ENCODE data around the gene AGFG2.

AGFG2 gene

DNA sequence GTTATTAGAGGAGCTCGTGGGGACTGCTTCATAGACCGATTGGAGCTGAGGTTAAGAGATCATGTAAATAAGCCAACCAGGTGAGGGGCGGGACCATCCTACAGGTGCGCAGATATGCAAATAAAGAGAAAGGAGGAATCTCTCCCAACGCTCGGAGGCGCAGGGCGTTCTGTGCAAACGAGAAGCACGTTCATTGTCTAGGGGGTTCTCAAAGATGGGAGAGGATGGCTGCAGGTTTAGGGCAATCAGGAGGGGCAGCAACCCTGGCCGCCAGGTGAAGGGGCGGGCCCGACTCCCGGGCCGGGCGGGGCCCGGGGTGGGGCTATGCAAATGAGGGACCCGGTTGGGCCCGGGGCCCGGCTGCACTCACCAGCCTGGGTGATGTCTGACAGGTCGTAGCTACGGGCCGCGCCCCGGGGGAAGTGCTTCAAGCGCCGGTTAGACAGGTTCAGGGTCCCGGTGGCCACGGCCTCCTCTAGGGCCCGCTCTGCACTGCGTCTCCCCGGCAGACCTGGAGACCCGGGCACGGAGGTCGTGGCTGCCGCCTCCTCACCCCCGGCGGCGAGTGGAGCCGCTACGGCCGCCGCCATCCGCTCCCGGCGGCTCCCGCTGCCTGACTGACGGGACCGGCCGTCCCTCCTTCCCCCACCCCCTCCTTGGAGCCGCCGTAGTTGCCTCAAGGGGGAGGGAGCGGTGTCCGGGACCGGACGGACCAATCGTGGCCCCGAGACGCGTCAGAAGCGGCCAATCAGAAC lies 46.7 kb downstream of the AGFG2 start, which contains the start of gene LRCH4:
Gene LRCH4, minus strand, starts transcription at position 619 of the 755 bp plus-strand sequence. Its CDS starts 29 bp downstream, at position 590.
- no peak for DNase-seq (ENCODE audit: low read depth, low spot score)

DNA sequence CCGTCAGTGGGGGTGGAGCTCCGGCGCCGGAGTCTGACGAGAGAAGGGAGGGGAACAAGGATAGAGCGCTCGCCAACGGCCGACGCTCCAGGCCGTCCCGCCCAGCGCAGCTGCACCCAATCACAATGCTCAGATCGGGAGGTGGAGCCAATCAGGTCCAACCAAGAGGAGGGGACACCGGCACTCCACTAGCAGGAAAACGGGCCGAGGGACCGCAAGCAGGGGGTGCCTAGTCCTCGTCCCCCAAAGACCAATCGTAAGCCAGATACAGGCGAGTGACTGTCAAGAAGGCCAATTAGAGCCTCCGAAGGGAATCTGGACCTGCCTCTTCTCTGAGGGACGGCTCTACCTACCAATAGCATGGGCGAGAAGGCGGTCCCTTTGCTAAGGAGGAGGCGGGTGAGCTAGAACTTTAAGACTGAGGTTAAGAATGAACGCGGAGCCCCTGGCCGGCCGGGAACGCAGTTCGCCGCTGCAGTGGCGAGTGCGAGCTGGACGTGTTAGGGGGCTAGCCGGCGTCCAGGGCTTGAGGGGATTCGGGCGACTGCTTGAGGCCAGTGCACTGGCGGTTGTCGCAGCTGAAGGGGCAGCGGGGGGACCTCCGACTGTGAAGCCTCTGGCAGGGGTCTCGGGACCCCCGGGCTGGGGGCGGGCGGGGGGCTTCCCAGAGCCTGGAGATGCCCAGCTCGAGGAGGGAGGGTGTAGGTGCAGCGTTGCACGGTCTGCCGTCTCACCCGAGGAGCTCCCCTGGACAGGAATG lies 47.4 kb downstream of the AGFG2 start, which contains the start of gene FBXO24:
Gene FBXO24, plus strand, starts transcription at position 63 of the 760 bp plus-strand sequence. Its CDS starts 298 bp downstream, at position 361.
- peak; percentile 100 for DNase-seq (ENCODE audit: low read depth, low spot score)

DNA sequence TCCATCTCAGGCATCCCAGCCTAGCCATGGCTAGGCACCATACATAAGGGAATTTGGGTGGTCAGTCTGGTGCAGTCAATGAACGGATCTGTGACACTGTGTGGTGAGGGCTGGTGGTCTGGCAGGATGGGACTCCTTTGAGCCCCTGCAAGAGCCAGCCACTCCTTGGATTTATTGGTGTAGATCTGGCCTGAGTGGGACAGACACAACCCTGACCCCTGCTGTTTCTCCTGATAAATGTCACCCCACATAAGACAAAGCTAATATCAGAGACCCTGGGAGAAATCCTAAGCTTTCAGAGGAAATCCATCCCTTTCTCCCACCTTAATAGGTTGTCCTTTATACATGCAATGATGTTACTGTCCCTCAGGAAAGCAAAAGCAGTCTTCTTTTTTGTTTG lies 49.4 kb downstream of the AGFG2 start:
- DNase-seq (ENCODE audit: low read depth, low spot score) = no peak

DNA sequence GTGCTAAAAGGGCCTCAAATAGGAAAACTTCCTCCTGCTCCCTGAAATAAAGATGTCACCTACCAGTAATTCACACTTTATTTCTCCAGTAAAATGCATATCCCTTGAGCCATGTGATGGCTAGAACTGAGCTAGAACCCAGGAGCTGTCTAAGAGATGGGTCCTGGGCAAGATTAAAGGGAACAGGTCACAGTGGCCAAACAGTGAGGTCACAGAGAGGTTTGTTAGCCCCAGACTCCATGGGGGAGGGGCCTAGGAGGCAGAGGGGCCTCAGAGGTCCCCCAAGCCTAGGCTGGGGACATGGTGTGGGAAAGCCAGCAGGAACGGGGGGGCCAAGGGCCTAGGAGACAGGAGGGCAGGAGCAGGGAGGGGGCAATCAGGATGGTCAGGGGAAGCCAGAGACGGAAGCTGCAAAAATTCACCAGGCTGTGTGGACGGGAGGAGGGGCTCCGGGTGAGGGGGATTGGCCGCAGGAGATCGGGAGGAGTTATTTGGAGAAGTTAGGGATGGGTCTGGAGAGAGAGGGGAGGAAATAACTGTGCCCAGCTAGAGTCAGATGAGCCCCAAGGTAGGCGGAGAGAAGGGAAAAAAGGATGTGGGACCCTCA lies 50.4 kb downstream of the AGFG2 start:
- no peak for DNase-seq (ENCODE audit: low read depth, low spot score)

DNA sequence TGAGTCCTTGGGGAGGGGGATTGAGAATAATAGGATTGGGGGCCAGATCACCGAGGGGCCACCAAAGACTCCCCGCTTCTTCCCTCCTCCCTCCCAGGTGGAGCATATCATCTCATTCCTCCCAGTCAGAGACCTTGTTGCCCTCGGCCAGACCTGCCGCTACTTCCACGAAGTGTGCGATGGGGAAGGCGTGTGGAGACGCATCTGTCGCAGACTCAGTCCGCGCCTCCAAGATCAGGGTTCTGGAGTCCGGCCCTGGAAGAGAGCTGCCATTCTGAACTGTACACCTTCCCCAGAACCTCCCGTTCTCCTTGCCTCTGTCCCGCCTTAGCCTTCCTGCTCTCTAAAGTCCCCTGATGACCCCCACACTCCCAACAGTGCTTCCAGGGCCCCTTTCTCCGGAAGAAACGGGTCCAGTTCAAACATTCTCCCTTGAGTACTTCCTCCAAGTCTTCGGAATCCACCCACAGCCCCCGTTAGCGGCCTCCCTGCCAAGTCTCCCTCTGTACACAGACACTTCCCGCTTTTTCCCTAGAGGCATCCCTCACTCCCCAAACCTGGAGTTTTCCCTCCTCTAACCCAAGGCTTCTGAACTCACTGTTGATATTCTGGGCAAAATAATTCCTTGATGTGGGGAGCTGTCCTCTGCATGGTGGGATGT lies 51.2 kb downstream of the AGFG2 start:
- DNase-seq (ENCODE audit: low read depth, low spot score) = no peak

DNA sequence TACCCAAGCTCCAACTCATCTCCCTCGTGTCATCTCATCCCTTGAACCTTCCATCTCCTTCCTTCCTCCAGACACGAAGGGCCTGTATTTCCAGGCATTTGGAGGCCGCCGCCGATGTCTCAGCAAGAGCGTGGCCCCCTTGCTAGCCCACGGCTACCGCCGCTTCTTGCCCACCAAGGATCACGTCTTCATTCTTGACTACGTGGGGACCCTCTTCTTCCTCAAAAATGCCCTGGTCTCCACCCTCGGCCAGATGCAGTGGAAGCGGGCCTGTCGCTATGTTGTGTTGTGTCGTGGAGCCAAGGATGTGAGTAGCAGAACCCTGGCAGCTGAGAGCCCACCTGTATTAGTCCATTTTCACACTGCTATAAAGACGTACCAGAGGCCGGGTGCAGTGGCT lies 52.6 kb downstream of the AGFG2 start:
- DNase-seq (ENCODE audit: low read depth, low spot score) = no peak

DNA sequence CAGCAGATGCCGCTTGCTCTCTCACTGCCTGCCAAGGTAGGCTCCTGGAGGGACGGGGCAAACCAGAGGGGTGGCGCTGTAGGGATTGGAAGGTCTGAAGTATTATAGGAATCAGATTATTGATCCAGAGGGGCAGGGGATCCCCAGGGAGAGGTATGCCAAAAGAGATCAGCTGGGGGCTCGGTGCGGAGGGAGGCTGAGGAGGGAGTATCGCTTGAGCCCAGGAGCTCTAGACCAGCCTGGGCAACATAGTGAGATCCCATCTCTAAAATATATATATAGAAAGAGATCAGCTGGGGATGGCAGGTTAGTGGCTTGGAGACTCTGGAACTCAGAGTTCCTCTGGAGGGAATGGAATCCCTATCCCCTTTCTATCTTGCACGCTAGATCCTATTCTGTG lies 56.2 kb downstream of the AGFG2 start:
- no peak for DNase-seq (ENCODE audit: low read depth, low spot score)

DNA sequence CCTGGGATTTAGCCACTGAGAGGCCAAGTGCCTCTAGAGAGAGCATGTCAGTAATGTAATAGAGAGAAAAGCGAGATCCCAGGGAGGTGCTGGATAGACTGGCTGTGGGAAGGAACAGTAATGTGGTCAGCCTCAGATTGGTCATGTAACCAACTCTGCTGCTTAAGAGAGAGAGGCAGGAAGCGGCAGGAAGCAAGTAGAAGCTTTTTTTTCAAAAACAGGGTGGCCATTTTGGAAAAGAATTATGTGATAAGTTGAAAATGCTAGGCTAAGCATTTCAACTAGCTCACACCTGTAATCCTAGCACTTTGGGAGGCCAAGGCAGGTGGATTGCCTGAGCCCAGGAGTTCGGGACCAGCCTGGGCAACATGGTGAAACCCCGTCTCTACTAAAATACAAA lies 59.4 kb downstream of the AGFG2 start:
- no peak for DNase-seq (ENCODE audit: low read depth, low spot score)

DNA sequence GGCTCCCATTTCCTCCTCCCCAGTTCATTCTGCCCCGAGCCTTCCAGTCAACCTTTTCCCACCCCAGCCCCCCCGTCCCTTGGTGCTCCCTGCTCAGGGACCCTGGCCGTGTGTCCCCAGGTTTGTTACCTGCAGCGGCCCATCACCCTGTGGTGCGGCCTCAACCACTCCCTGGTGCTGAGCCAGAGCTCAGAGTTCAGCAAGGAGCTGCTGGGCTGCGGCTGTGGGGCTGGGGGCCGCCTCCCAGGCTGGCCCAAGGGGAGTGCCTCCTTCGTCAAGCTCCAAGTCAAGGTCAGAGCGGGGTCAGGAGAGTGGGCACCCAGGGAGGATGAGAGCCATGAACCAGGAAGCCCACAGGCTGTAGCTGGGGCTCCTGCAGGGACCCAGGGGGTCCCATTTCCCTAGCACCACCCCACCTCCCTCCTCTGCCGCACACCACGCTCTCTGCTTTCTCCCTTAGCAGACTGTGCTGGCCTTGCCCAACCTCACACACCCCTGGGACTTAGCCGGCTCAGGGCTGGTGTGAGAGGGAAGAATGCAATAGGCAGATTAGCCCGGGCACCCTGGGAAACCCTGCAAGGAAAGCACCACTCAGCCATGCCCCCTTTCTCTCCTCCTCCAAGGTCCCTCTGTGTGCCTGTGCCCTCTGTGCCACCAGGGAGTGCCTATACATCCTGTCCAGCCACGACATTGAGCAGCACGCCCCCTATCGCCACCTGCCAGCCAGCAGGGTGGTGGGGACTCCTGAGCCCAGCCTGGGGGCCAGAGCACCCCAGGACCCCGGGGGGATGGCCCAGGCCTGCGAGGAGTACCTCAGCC lies 61.1 kb downstream of the AGFG2 start:
- no peak for DNase-seq (ENCODE audit: low read depth, low spot score)

DNA sequence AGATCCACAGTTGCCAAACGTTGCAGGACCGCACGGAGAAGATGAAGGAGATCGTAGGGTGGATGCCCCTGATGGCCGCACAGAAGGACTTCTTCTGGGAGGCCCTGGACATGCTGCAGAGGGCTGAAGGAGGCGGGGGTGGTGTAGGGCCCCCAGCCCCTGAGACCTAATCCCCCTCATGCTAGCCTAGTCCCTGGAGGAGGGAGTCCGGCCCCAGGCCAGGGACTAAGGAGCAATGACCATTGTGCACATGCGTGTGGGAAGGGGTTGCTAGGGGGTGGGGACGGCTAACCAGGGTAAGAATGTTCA lies 61.7 kb downstream of the AGFG2 start:
- no peak for DNase-seq (ENCODE audit: low read depth, low spot score)

DNA sequence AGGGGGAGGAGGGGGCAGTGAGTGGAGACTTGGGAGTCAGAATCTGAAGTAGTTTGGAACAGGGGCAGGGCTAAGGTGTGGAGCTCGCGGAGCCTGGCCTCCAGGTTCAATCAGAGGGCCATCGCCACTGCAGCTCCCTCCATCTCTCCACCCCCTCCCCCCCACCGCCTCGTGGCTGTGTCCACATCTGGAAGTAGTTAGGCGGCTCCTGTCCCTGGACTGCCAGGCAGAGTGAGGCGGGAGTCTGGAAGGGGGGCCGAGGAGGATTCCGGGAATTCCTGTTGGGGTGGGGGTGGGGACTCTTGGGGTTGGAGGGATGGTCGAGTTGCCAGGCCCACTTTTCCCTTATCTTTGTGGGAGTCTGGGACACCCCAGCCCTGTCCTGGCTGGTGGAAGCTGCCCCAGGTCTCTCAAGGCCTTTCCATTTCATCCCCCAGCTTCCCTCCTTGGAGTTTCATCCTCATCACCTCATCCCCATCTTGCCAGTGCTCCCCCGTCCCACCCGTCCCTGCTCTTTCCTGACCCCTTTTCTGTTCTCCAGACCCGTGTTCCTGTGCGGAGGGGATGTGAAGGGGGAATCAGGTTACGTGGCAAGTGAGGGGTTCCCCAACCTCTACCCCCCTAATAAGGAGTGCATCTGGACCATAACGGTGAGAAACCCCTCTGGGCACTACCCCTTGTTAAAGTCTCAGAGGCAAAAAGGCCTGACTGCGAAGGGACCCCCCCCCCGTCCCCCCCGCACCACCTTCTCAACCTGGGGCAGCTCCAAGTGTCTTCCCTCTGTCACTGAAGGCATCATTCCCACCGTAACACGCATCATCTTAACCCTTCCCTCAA lies 64.1 kb downstream of the AGFG2 start:
- no peak for DNase-seq (ENCODE audit: low read depth, low spot score)

DNA sequence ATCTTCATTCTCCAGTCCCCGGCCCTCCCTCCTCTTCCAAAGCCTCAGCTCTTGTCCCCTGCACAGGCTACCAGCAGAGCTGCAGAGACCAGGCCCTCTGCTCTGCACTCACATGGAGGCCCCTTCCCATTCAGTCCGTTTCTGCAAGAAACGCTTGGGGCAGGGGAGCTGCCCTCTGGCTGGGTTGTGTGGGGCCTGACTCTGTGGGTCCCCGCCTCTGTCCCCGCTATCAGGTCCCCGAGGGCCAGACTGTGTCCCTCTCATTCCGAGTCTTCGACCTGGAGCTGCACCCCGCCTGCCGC lies 64.7 kb downstream of the AGFG2 start:
- DNase-seq (ENCODE audit: low read depth, low spot score) = no peak

DNA sequence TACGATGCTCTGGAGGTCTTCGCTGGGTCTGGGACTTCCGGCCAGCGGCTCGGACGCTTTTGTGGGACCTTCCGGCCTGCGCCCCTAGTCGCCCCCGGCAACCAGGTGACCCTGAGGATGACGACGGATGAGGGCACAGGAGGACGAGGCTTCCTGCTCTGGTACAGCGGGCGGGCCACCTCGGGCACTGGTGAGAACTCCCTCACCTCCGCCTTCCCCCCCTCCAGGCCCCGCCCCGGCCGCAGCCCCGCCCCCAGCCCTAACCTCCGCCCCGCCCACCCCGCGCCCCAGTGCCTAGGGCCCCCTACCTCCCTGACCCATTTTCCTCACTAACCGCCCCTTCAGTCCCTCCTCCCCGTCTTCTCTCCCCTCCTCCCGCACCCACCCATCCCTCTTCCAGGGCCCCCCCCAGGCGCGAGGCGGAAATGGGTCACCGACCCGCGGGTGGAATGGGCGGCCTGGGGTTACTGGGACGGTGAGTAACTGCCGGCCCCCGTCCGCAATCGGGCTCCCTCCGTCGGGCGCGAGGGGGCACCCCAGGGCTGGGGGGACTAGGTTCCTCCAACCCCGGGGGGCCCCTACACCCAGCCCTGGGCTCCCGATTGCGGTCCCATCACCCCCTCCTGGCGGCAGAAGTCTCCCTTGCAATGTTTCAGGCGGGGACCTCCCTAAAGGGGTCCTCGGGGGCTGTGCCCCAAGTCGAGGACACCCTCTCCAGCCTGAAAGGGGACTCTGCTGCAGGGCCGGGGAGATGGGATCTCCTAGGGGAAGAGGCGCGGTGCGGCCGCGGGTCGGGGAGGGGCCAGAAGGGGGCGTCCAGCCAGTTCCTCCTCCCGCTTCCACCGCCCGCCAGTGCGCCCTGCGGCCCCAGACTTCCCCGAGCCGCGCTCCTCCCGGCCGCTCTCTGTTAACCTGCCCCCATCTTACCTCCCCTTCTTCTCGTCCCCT lies 65.3 kb downstream of the AGFG2 start:
- no peak for DNase-seq (ENCODE audit: low read depth, low spot score)

DNA sequence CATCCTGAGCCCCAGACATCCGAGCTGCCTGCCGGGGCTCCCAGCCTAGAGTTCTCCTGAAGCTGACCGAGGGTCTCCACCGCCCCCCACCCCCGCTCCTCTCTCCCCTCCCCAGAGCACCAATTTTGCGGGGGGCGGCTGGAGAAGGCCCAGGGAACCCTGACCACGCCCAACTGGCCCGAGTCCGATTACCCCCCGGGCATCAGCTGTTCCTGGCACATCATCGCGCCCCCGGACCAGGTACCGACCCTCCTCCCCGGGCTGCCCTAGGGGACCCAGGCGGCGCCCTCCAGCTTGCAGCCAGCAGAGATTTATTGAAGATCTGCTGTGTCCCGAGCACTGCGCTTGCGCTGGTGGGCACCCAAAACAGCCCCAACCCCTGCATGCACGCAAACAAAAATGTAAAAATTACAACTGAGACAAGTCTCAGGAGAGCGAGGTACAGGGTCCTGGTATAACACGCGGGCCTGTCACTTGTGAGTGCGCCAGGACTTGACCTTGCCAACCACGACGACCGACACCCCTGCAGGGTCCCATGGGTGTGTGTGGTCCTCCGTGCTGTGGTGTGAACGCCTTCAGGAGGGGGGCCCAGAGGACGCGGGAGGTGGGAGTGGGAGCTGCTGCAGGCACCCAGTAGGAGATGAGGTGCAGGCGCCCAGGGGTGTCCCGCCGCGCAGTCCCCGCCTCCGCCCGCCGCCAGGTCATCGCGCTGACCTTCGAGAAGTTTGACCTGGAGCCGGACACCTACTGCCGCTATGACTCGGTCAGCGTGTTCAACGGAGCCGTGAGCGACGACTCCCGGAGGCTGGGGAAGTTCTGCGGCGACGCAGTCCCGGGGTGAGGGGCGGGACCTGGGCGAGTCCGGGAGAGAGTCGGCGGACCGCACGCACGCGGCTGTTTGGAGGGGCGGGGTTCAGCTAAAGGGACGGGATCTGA lies 66.2 kb downstream of the AGFG2 start:
- DNase-seq (ENCODE audit: low read depth, low spot score) = no peak

DNA sequence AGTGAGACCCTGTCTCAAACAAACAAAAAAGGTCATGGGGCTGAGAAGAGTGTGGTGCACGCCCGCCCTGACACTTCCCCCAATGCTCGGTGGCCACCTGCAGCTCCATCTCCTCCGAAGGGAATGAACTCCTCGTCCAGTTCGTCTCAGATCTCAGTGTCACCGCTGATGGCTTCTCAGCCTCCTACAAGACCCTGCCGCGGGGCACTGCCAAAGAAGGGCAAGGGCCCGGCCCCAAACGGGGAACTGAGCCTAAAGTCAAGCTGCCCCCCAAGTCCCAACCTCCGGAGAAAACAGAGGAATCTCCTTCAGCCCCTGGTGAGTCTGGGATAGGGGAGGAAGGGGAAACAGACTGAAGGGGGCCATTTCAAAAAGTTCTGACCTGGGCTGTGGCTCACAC lies 67.3 kb downstream of the AGFG2 start:
- DNase-seq (ENCODE audit: low read depth, low spot score) = no peak

DNA sequence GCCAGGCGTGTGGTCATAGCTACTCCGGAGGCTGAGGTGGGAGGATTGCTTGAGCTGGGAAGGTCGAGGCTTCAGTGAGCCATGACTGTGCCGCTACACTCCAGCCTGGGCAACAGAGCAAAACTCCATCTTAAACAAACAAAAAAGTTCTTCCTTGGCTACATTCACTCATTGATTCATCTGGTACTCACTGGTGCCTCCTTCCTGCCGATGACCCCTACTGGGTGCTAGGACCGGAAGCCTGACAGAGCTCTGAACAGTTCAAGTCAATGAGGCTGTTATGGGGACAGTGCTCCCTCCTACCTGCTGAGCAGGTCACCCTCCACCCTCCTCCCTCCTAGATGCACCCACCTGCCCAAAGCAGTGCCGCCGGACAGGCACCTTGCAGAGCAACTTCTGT lies 68.1 kb downstream of the AGFG2 start:
- no peak for DNase-seq (ENCODE audit: low read depth, low spot score)

DNA sequence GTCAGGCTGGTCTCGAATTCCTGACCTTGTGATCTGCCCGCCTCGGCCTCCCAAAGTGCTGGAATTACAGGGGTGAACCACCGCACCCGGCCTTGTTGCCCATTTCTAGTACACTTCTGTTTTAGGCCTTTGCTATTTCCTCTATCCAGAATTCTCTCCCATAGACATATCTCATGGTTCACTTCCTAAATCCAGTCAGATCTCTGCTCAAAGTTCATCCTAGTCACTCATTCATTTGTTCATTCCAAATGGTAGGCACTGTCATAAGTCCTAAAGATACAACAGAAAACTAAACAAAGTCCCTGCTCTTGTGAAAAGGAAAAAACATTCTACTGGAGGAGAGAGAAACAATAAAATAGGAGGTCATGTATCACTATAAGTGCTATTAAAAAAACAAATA lies 71.0 kb downstream of the AGFG2 start:
- no peak for DNase-seq (ENCODE audit: low read depth, low spot score)

DNA sequence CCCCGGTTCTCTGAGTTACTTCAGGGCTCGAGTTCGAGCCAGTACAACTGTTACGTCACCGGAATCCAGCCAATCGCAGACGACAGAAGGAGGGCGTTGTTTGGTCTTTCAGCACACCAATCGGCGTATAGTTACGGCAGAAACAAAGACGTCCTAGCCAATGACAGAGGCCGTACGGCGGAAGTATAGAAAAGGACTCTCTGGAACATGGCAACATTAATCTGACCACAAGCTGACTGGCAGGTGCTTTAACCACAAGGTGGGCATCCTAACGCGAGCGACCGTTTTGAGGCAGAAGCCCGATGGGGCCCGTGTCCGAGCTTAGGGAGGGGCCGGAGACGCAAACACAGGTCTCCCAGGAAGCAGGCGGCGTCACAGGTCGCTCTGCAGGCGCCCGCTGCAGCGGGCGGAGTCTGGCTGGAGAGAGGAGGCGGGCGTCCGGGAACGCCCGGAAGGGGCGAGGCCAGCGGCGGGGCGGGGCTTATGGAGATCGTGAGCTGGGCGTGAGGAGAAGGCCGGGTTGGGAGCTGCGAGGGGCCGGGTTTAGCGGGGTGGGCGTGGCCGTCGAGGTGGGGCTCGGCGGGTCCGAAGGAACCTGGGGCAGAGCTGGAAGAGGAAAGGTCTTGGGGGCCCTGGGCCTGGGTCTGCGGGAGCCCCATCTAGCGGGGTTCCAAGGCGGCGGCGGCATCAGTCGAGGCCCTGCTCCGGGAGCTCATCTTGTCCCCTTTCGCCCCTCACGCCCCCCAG lies 73.2 kb downstream of the AGFG2 start, which contains the start of gene MOSPD3:
Gene MOSPD3, plus strand, starts transcription at position 558 of the 747 bp plus-strand sequence. CDS start 252 bp downstream, outside the sequence.
- DNase-seq (ENCODE audit: low read depth, low spot score) = peak; percentile 99

Measured in smooth muscle cell of the brain vasculature (primary cell).